Measurements from ENCODE around the gene WHAMM. TPM values are rescaled to one million over a fixed set of nuclear protein-coding genes. Genes with fewer than 3 reads are reported as not detected.

Gene WHAMM
- total RNA-seq, 2 donors from 2014 or later: 12.5 to 13.5 TPM

DNA sequence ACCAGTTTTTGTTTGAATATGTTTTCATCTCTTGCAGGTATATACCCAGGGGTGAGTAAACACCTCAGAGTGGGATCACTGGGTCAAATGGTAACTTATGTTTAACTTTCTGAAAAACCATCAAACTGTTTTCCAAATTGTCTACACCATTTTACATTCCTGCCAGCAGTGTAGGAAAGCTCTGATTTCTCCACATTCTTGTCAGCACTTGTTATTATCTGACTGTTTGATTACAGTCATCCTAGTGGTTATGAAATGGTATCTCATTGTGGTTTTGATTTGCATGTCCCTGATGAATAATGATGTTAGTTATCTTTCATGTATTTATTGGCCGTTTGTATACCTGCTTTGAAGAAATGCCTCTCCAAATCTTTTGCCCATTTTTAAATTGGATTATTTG, 17.4 kb upstream of the WHAMM start:
- DNase-seq (ENCODE audit: low spot score): no peak
- 64% methylated on average over 1 of the region's 1 CpG for WGBS
- no peaks in the 10 kb centered on the region for H3K27me3 ChIP-seq (replicated peaks; ENCODE audit: insufficient read depth)
- no peak overlapping the region for H3K4me3 ChIP-seq
- H3K36me3 ChIP-seq: no peaks in the 10 kb centered on the region
- H3K27ac ChIP-seq: no peak overlapping the region
- intact Hi-C loops (cut with DNase I): no loop called here
- no peaks in the 10 kb centered on the region for H3K4me1 ChIP-seq (replicated peaks)
- TF ChIP-seq, protein P1, sequence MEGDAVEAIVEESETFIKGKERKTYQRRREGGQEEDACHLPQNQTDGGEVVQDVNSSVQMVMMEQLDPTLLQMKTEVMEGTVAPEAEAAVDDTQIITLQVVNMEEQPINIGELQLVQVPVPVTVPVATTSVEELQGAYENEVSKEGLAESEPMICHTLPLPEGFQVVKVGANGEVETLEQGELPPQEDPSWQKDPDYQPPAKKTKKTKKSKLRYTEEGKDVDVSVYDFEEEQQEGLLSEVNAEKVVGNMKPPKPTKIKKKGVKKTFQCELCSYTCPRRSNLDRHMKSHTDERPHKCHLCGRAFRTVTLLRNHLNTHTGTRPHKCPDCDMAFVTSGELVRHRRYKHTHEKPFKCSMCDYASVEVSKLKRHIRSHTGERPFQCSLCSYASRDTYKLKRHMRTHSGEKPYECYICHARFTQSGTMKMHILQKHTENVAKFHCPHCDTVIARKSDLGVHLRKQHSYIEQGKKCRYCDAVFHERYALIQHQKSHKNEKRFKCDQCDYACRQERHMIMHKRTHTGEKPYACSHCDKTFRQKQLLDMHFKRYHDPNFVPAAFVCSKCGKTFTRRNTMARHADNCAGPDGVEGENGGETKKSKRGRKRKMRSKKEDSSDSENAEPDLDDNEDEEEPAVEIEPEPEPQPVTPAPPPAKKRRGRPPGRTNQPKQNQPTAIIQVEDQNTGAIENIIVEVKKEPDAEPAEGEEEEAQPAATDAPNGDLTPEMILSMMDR (IDR thresholded peaks at IDR 0.05): no peak
- TF ChIP-seq POLR2AphosphoS5 (IDR thresholded peaks at IDR 0.05) (no peak), POLR2A (IDR thresholded peaks at IDR 0.05) (no peak)
- H3K9me3 ChIP-seq: no peaks in the 10 kb centered on the region

DNA sequence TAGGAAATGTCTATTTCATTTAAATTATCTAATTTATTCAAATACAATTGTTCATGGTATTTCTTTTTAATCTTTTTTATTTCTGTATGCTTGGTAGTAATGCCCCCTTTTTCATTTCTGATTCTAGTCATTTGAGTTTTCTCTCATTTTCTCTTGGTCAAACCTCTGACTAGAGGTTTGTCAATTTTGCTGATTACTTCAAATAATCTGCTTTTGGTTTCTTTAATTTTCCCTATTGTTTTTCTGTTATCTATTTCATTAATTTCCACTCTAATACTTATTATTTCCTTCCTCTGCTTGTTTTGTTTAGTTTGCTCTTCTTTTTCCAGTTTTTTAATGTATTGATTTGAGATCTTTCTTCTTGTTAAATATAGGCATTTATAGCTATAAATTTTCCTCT, 15.7 kb upstream of the WHAMM start:
- Histone ChIP-seq H3K9me3 (no peaks in the 10 kb centered on the region), H3K27me3 (replicated peaks; ENCODE audit: insufficient read depth) (no peaks in the 10 kb centered on the region), H3K4me3 (no peak overlapping the region), H3K27ac (no peak overlapping the region), H3K36me3 (no peaks in the 10 kb centered on the region), H3K4me1 (replicated peaks) (no peaks in the 10 kb centered on the region)
- no peak for DNase-seq (ENCODE audit: low spot score)
- TF ChIP-seq POLR2A (IDR thresholded peaks at IDR 0.05) (no peak), POLR2AphosphoS5 (IDR thresholded peaks at IDR 0.05) (no peak)
- TF ChIP-seq, protein P1 (IDR thresholded peaks at IDR 0.05): no peak
- intact Hi-C loops (cut with DNase I): no loop called here

DNA sequence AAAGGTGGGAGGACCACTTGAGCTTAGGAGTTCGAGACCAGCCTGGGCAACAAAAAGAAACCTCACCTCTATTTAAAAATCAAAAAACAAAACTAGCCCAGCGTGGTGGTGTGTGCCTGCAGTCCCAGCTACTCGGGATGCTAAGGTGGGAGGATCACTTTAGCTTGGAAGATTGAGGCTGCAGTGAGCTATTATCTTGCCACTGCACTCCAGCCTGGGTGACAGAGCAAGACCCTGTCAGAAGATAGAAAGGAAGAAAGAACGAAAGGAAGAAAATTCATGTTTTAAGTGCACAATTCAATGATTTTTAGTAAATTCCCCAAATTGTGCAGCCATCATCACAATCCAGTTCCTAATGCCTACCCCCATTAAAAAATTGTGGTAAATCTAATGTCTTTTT, 11.3 kb upstream of the WHAMM start:
- H3K27ac ChIP-seq: no peak overlapping the region
- H3K4me3 ChIP-seq: no peak overlapping the region
- no peaks in the 10 kb centered on the region for H3K27me3 ChIP-seq (replicated peaks; ENCODE audit: insufficient read depth)
- no peaks in the 10 kb centered on the region for H3K4me1 ChIP-seq (replicated peaks)
- H3K9me3 ChIP-seq: no peaks in the 10 kb centered on the region
- DNase-seq (ENCODE audit: low spot score): no peak
- intact Hi-C loops (cut with DNase I): no loop called here
- TF ChIP-seq POLR2A (IDR thresholded peaks at IDR 0.05): no peak
- TF ChIP-seq, protein P1 (IDR thresholded peaks at IDR 0.05): no peak
- TF ChIP-seq POLR2AphosphoS5 (IDR thresholded peaks at IDR 0.05): no peak
- WGBS: 73% methylated on average over 4 of the region's 4 CpGs
- no peaks in the 10 kb centered on the region for H3K36me3 ChIP-seq

DNA sequence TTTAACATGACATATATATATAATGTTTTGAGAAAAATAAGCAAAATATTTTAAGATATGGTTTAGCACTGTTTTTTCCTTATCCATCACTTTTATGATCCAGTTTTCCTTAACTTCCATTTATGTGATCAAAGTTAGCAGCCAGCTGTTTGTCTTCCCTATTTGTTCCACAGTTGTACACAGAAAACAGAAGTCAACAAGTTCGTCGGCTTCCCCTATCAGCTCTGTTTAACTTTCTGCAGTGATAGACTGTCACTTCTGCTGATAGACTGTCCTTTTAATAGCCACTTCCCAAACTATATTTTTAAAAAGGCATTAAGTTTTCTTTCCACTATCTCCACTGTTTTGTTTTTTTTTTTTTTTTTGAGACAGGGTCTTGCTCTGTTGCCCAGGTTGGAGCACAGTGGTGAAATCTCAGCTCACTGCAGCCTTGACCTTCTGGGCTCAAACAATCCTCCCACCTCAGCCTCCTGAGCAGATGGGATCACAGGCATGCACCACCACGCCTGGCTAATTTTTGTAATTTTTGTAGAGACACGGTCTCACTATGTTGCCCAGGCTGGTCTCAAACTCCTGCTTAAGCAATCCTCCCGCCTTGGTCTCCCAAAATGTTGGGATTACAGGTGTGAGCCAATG, 10.8 kb upstream of the WHAMM start:
- Histone ChIP-seq H3K9me3 (no peaks in the 10 kb centered on the region), H3K36me3 (no peaks in the 10 kb centered on the region), H3K27ac (no peak overlapping the region), H3K4me1 (replicated peaks) (no peaks in the 10 kb centered on the region), H3K27me3 (replicated peaks; ENCODE audit: insufficient read depth) (no peaks in the 10 kb centered on the region), H3K4me3 (no peak overlapping the region)
- TF ChIP-seq POLR2AphosphoS5 (IDR thresholded peaks at IDR 0.05): no peak
- TF ChIP-seq POLR2A (IDR thresholded peaks at IDR 0.05): no peak
- intact Hi-C loops (cut with DNase I): no loop called here
- no peak for DNase-seq (ENCODE audit: low spot score)
- 74% methylated on average over 5 of the region's 5 CpGs for WGBS

DNA sequence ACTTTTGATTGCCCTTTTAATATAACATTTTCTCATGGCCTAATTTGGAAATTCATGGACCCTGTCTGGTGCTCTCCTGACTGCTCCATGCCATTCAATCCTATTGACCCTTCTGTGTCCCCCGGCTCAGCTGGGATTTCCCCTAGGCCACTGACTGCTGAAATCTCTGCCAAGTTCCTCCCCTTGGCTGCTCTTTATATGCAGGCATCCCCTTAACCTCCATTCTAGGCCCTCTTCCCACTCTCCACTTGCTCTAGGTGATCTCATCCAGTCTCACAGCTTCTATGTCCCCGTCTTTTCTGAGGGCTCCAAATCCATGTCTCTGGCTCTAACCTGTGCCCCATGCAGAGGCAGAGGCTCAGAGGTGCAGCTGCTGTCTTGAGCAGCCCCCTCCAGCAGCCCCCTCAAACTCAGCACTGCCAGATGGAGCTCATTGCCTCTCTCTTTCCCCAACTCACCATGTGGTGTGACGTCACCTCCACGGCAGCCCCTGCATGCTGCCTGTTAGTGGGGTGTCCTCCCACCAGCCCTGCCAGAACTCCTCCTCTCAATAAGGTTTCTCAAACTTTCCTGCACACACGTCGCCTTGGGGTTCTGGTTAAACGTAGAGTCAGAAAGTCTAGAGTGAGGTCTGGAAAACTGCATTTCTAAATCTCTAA, 10.1 kb upstream of the WHAMM start:
- H3K36me3 ChIP-seq: no peaks in the 10 kb centered on the region
- H3K27ac ChIP-seq: no peak overlapping the region
- H3K9me3 ChIP-seq: no peaks in the 10 kb centered on the region
- TF ChIP-seq POLR2AphosphoS5 (IDR thresholded peaks at IDR 0.05): no peak
- TF ChIP-seq, protein P1 (IDR thresholded peaks at IDR 0.05): no peak
- no peak for TF ChIP-seq POLR2A (IDR thresholded peaks at IDR 0.05)
- intact Hi-C loops (cut with DNase I): no loop called here
- H3K27me3 ChIP-seq (replicated peaks; ENCODE audit: insufficient read depth): no peaks in the 10 kb centered on the region
- WGBS: 79% methylated on average over 7 of the region's 7 CpGs
- DNase-seq (ENCODE audit: low spot score): no peak
- H3K4me3 ChIP-seq: no peak overlapping the region
- no peaks in the 10 kb centered on the region for H3K4me1 ChIP-seq (replicated peaks)

All from prostate gland (tissue), 2 donors.